PFSK-1 (cell line): ENCODE results near the gene CDC34.

ENCODE experiments used
- POLR2AphosphoS5 ChIP-seq: IDR thresholded peaks from 2 replicates; pipeline ENCODE4 v1.6.1; 2012; ENCODE audit warnings: low read depth, mild to moderate bottlenecking, control low read depth, low read length, moderate library complexity
- SIN3A ChIP-seq: IDR thresholded peaks from 2 replicates; pipeline ENCODE4 v1.6.1; 2012; ENCODE audit warnings: mild to moderate bottlenecking, low read length, moderate library complexity, borderline replicate concordance; ENCODE audit not compliant: insufficient read depth
- TAF1 ChIP-seq: IDR thresholded peaks from 2 replicates; pipeline ENCODE4 v1.6.1; 2012; ENCODE audit warnings: low read length, control low read depth, borderline replicate concordance; ENCODE audit not compliant: insufficient read depth

GRCh38 chr19:581399-582111 lies 50.0 kb downstream of the CDC34 start:
- TF ChIP-seq POLR2AphosphoS5 (no peak), SIN3A (no peak), TAF1 (no peak)
